ENCODE measurements around the gene EGFL7. TPM values are rescaled to one million over a fixed set of nuclear protein-coding genes. Genes with fewer than 3 reads are reported as not detected.

Gene EGFL7
- total RNA-seq, 1 donor from 2014 or later: 13.0 TPM

- no peak for ATAC-seq
These were observed 11.5 kb downstream of the EGFL7 start for GRCh38 chr9:136673975-136674785.

GRCh38 chr9:136674786-136675349 lies 12.2 kb downstream of the EGFL7 start:
- ATAC-seq: no peak

GRCh38 chr9:136675477-136676296 lies 13.0 kb downstream of the EGFL7 start:
- ATAC-seq: peak; percentile 10

- ATAC-seq: no peak
These were observed 13.6 kb downstream of the EGFL7 start for GRCh38 chr9:136676297-136676794.

- ATAC-seq: no peak
These were observed 14.4 kb downstream of the EGFL7 start for GRCh38 chr9:136676920-136677686.

- no peak for ATAC-seq
These were observed 15.3 kb downstream of the EGFL7 start for GRCh38 chr9:136678034-136678433.

- ATAC-seq: no peak
These were observed 15.9 kb downstream of the EGFL7 start for GRCh38 chr9:136678624-136679023.

GRCh38 chr9:136679431-136679941 lies 16.8 kb downstream of the EGFL7 start:
- ATAC-seq: no peak

- no peak for ATAC-seq
These were observed 18.3 kb downstream of the EGFL7 start for GRCh38 chr9:136681029-136681428.

GRCh38 chr9:136681945-136682699 lies 19.4 kb downstream of the EGFL7 start:
- no peak for ATAC-seq

GRCh38 chr9:136682710-136683109 lies 20.0 kb downstream of the EGFL7 start:
- ATAC-seq: no peak

GRCh38 chr9:136683173-136683745 lies 20.5 kb downstream of the EGFL7 start:
- no peak for ATAC-seq

GRCh38 chr9:136683755-136684154 lies 21.0 kb downstream of the EGFL7 start:
- no peak for ATAC-seq

GRCh38 chr9:136684339-136684738 lies 21.6 kb downstream of the EGFL7 start:
- no peak for ATAC-seq

- ATAC-seq: no peak
These were observed 22.1 kb downstream of the EGFL7 start for GRCh38 chr9:136684799-136685198.

GRCh38 chr9:136685216-136685615 lies 22.5 kb downstream of the EGFL7 start:
- ATAC-seq: no peak

GRCh38 chr9:136685790-136686533 lies 23.2 kb downstream of the EGFL7 start:
- no peak for ATAC-seq

- no peak for ATAC-seq
These were observed 23.7 kb downstream of the EGFL7 start for GRCh38 chr9:136686534-136686793.

GRCh38 chr9:136686794-136687711 lies 24.3 kb downstream of the EGFL7 start, which contains the start of gene AGPAT2:
TSS of gene AGPAT2 (minus strand) at chr9:136687457. CDS start at chr9:136687357, 100 bp downstream.
- peak; percentile 77 for ATAC-seq

Data from esophagus mucosa (tissue), 1 donor.